H9 (cell line): ENCODE results near the gene IGLL5. TPM values are rescaled to one million over a fixed set of nuclear protein-coding genes. Genes with fewer than 3 reads are reported as not detected.

Source experiments
- DNase-seq: peaks from one replicate; pipeline ENCODE4 v3.0.0-alpha.2; 2017
- H2AFZ ChIP-seq: one replicate; pipeline ENCODE4 v1.6.1; 2013; ENCODE audit warnings: mild to moderate bottlenecking, low read length, control low read depth, moderate library complexity
- H2AK5ac ChIP-seq: 2 replicates; pipeline ENCODE4 v1.6.1; 2013; ENCODE audit warnings: low read length, control low read depth, mixed read lengths; ENCODE audit not compliant: insufficient read length
- H2BK120ac ChIP-seq: one replicate; pipeline ENCODE4 v1.6.1; 2013; ENCODE audit warnings: low read depth, mild to moderate bottlenecking, low read length, control low read depth, inconsistent platforms; ENCODE audit not compliant: poor library complexity, severe bottlenecking
- H2BK12ac ChIP-seq: 2 replicates; pipeline ENCODE4 v1.6.1; 2013; ENCODE audit warnings: low read length, control low read depth, mixed read lengths, low read depth; ENCODE audit not compliant: insufficient read length
- H2BK15ac ChIP-seq: 2 replicates; pipeline ENCODE4 v1.6.1; 2013; ENCODE audit warnings: low read depth, low read length, control low read depth
- H2BK20ac ChIP-seq: one replicate; pipeline ENCODE4 v1.6.1; 2013; ENCODE audit warnings: low read depth, mild to moderate bottlenecking, low read length, control low read depth, inconsistent platforms; ENCODE audit not compliant: poor library complexity, severe bottlenecking
- H2BK5ac ChIP-seq: 2 replicates; pipeline ENCODE4 v1.6.1; 2013; ENCODE audit warnings: low read length, control low read depth, mixed read lengths; ENCODE audit not compliant: insufficient read length
- H3K14ac ChIP-seq: 2 replicates; pipeline ENCODE4 v1.6.1; 2013; ENCODE audit warnings: low read length, control low read depth; ENCODE audit not compliant: insufficient read depth
- H3K18ac ChIP-seq: 2 replicates; pipeline ENCODE4 v1.6.1; 2013; ENCODE audit warnings: low read depth, mild to moderate bottlenecking, mixed read lengths, low read length, control low read depth; ENCODE audit not compliant: insufficient read length
- H3K23ac ChIP-seq: 2 replicates; pipeline ENCODE4 v1.6.1; 2013; ENCODE audit warnings: low read length, control low read depth, mixed read lengths, low read depth; ENCODE audit not compliant: insufficient read length
- H3K23me2 ChIP-seq: 2 replicates; pipeline ENCODE4 v1.6.1; 2013; ENCODE audit warnings: low read depth, mild to moderate bottlenecking, mixed read lengths, low read length, control low read depth; ENCODE audit not compliant: insufficient read length, poor library complexity, severe bottlenecking
- H3K27ac ChIP-seq: 2 replicates; pipeline ENCODE4 v1.5.1; 2013; ENCODE audit warnings: low read length, control low read depth, mixed read lengths, low read depth; ENCODE audit not compliant: insufficient read length
- H3K27me3 ChIP-seq: 2 replicates; pipeline ENCODE4 v1.6.1; 2013; ENCODE audit warnings: low read length, control low read depth, inconsistent platforms; ENCODE audit not compliant: insufficient read depth
- H3K4ac ChIP-seq: 2 replicates; pipeline ENCODE4 v1.6.1; 2013; ENCODE audit warnings: low read depth, mild to moderate bottlenecking, control low read depth, inconsistent platforms, low read length, moderate library complexity
- H3K4me1 ChIP-seq: 2 replicates; pipeline ENCODE4 v1.6.1; 2013; ENCODE audit warnings: low read length, control low read depth, inconsistent platforms; ENCODE audit not compliant: insufficient read depth
- H3K4me2 ChIP-seq: 2 replicates; pipeline ENCODE4 v1.6.1; 2013; ENCODE audit warnings: low read length, control low read depth, mixed read lengths; ENCODE audit not compliant: insufficient read length, insufficient read depth
- H3K56ac ChIP-seq: 2 replicates; pipeline ENCODE4 v1.6.1; 2013; ENCODE audit warnings: low read depth, mild to moderate bottlenecking, mixed read lengths, low read length, control low read depth; ENCODE audit not compliant: insufficient read length
- H3K79me1 ChIP-seq: 2 replicates; pipeline ENCODE4 v1.6.1; 2013; ENCODE audit warnings: low read depth, mild to moderate bottlenecking, moderate library complexity, low read length, control low read depth, inconsistent platforms; ENCODE audit not compliant: insufficient read depth, poor library complexity, severe bottlenecking
- H3K79me2 ChIP-seq: 2 replicates; pipeline ENCODE4 v1.6.1; 2013; ENCODE audit warnings: low read length, control low read depth, inconsistent platforms; ENCODE audit not compliant: insufficient read depth
- H3K9ac ChIP-seq: 2 replicates; pipeline ENCODE4 v1.6.1; 2013; ENCODE audit warnings: low read length, control low read depth, mixed read lengths; ENCODE audit not compliant: insufficient read length; ENCODE audit errors: extremely low read depth
- H3K9me3 ChIP-seq: one replicate; pipeline ENCODE4 v1.6.1; 2013; ENCODE audit warnings: low read depth, low read length, inconsistent platforms; ENCODE audit not compliant: control insufficient read depth
- H3T11ph ChIP-seq: one replicate; pipeline ENCODE4 v1.6.1; 2013; ENCODE audit warnings: mild to moderate bottlenecking, low read length, control low read depth, inconsistent platforms
- H4K20me1 ChIP-seq: one replicate; pipeline ENCODE4 v1.6.1; 2013; ENCODE audit not compliant: control insufficient read depth, insufficient read length, insufficient read depth
- H4K5ac ChIP-seq: 2 replicates; pipeline ENCODE4 v1.6.1; 2013; ENCODE audit warnings: low read depth, mild to moderate bottlenecking, mixed read lengths, low read length, control low read depth; ENCODE audit not compliant: insufficient read length
- H4K8ac ChIP-seq: replicated peaks from 2 replicates; pipeline ENCODE4 v1.6.1; 2013; ENCODE audit warnings: low read length, control low read depth, mixed read lengths, low read depth; ENCODE audit not compliant: insufficient read length
- H4K91ac ChIP-seq: 2 replicates; pipeline ENCODE4 v1.6.1; 2013; ENCODE audit warnings: low read depth, mild to moderate bottlenecking, moderate library complexity, mixed read lengths, low read length, control low read depth; ENCODE audit not compliant: insufficient read length
- H3K27ac Mint-ChIP-seq, 3 experiments: 2 replicates in 2 of 3; 3 replicates in 1 of 3; pipeline ENCODE4 v1.8.0; 2020 to 2021; ENCODE audit warnings: mixed read lengths in 3 of 3, mild to moderate bottlenecking in 1 of 3, moderate library complexity in 1 of 3
- H3K27me3 Mint-ChIP-seq: 2 replicates; pipeline ENCODE4 v1.8.0; 2021; ENCODE audit warnings: low read depth, mild to moderate bottlenecking, moderate library complexity, mixed read lengths
- H3K36me3 Mint-ChIP-seq, 3 experiments: 2 replicates in 2 of 3; 3 replicates in 1 of 3; pipeline ENCODE4 v1.8.0; 2020 to 2021; ENCODE audit warnings: low read depth in 3 of 3, mixed read lengths in 3 of 3; ENCODE audit not compliant: insufficient read depth in 1 of 3
- H3K4me1 Mint-ChIP-seq, 2 experiments: 2 replicates each; pipeline ENCODE4 v1.8.0; 2020; ENCODE audit warnings: mixed read lengths in 2 of 2
- H3K4me3 Mint-ChIP-seq, 2 experiments: 2 replicates in 1 of 2; 3 replicates in 1 of 2; pipeline ENCODE4 v1.8.0; 2020 to 2021; ENCODE audit warnings: mild to moderate bottlenecking in 2 of 2, mixed read lengths in 2 of 2, moderate library complexity in 1 of 2
- H3K9me3 Mint-ChIP-seq, 2 experiments: 2 replicates in 1 of 2; 3 replicates in 1 of 2; pipeline ENCODE4 v1.8.0; 2020; ENCODE audit warnings: mild to moderate bottlenecking in 2 of 2, mixed read lengths in 2 of 2, moderate library complexity in 1 of 2
- CTCF ChIP-seq: fragments of 200-600 bp; sonication (generic); conservative IDR thresholded peaks from 3 replicates; pipeline ENCODE4 v1.8.0; 2021; ENCODE audit warnings: antibody characterized with exemption, mild to moderate bottlenecking
- WGBS: extraction: QIAGEN DNeasy Blood & Tissue Kit; methylation state at CpG from one replicate; pipeline ENCODE4 v1.1.7; 2013; ENCODE audit warnings: missing lambda C conversion rate, low lambda C conversion rate, mixed read lengths; ENCODE audit not compliant: insufficient read length; ENCODE audit errors: extremely low coverage; 5-methylcytosine and 5-hydroxymethylcytosine counted together
- total RNA-seq: library from RNA; stranded (reverse); gene quantifications from 2 replicates; pipeline ENCODE4 v1.2.1, GENCODE V29; 2021

Gene IGLL5
- total RNA-seq, 1 experiment from 2014 or later, result not detected

DNA sequence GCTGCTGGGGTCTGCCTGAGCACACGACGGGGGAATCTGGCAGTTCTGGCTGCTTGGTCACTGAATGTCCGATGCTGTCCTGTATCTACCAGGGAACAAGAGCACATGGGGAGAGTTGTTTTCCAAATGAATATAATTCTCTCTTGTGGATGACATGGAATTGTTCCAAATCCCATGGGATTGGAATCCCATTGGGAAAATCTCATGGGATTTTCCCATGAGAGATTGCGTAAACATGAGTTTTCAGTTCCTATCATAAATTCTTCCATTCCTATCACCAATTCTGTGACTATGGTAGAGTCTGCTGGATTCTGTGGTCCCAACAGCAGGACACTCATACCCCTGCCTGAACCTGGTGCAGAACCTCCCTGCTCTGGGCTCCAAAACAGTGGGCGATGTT, 35.6 kb upstream of the IGLL5 start:
- Histone ChIP-seq H3K14ac (no peak overlapping the region), H4K5ac (no peak overlapping the region), H3K9me3 (no peaks in the 10 kb centered on the region), H2BK20ac (no peak overlapping the region), H3K18ac (no peak overlapping the region), H4K20me1 (no peaks in the 10 kb centered on the region), H2AK5ac (no peak overlapping the region), H2BK5ac (no peak overlapping the region), H2BK15ac (no peak overlapping the region), H3K23ac (no peak overlapping the region), H4K8ac (no peak overlapping the region), H3K4me1 (no peaks in the 10 kb centered on the region), H3K23me2 (no peaks in the 10 kb centered on the region), H3K27me3 (peaks cover 3% of the 10 kb centered on the region; the same call in 1 of the 2 replicates), H3K79me2 (no peaks in the 10 kb centered on the region), H3T11ph (no peak overlapping the region), H3K9ac (no peak overlapping the region), H3K4ac (no peak overlapping the region), H2BK120ac (no peak overlapping the region), H2AFZ (no peak overlapping the region), H3K79me1 (no peaks in the 10 kb centered on the region), H3K27ac (no peak overlapping the region), H3K4me2 (no peak overlapping the region), H3K56ac (no peak overlapping the region), H2BK12ac (no peak overlapping the region), H4K91ac (no peak overlapping the region)
- no peak for DNase-seq
- Mint-ChIP-seq H3K27me3 (peaks cover 98% of the 10 kb centered on the region), H3K36me3 (no peaks in the 10 kb centered on the region), H3K4me3 (no peak overlapping the region), H3K9me3 (no peaks in the 10 kb centered on the region), H3K4me1 (no peaks in the 10 kb centered on the region), H3K27ac (no peak overlapping the region)
- no CpG with 5 or more reads among the region's 5 CpGs for WGBS
- TF ChIP-seq CTCF, result no peak
